ENCODE data around the gene ZRANB3. TPM values are rescaled to one million over a fixed set of nuclear protein-coding genes. Genes with fewer than 3 reads are reported as not detected.
"Not testable (repeated sequence)": the region's sequence is repeated elsewhere in the genome, so short reads cannot be mapped to it uniquely, and the experiment has no call there.

Gene ZRANB3
- total and polyA plus RNA-seq, 2 donors: 2.6 to 8.0 TPM

- DNase-seq (ENCODE audit: low read depth in 6 of 9, low spot score in 9 of 9): no peak
- Histone ChIP-seq H3K4me3 (ENCODE audit: low read length in 2 of 2) (no peak overlapping the region), H3K27ac (ENCODE audit: low read depth in 1 of 2, low read length in 1 of 2) (no peak overlapping the region), H3K4me1 (ENCODE audit: control insufficient read depth in 2 of 2, insufficient read depth in 2 of 2, low read length in 2 of 2) (no peaks in the 10 kb centered on the region), H3K27me3 (ENCODE audit: control insufficient read depth in 2 of 2, insufficient read depth in 1 of 2, low read length in 1 of 2) (no peaks in the 10 kb centered on the region), H3K9me3 (ENCODE audit: control insufficient read depth in 2 of 2, insufficient read depth in 1 of 2, low read length in 1 of 2) (no peaks in the 10 kb centered on the region), H3K36me3 (ENCODE audit: control insufficient read depth in 2 of 2, insufficient read depth in 2 of 2, low read length in 1 of 2) (peaks cover 0 to 6% of the 10 kb centered on the region in 2 donors)
- 98% methylated on average over 5 of the region's 5 CpGs for WGBS
Measured at GRCh38 chr2:135551356-135551755, 20.3 kb upstream of the ZRANB3 start.

DNA sequence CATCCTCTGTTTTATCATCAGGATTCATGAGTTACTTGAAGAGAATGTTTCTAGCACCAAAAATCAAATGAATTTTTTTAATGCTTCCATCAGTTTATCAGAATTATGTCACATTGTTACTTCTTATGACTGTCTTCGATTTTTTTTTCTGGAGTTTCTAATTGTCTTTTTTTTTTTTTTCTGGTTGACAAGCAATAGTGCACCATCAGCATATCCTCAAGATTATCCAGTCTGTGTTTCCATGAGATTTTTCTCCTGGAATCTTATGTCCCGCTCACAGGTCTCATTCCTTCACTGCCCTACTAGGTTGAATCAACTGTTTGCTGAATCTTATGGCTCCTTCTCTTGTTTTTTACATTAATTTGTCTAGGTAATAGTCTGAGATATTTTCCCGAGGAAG is 16.3 kb upstream of the ZRANB3 start:
- no peaks in the 10 kb centered on the region for H3K36me3 ChIP-seq (ENCODE audit: control insufficient read depth in 2 of 2, insufficient read depth in 2 of 2, low read length in 1 of 2)
- no peaks in the 10 kb centered on the region for H3K9me3 ChIP-seq (ENCODE audit: control insufficient read depth in 2 of 2, insufficient read depth in 1 of 2, low read length in 1 of 2)
- H3K27ac ChIP-seq (ENCODE audit: low read depth in 1 of 2, low read length in 1 of 2): no peak overlapping the region
- 100% methylated on average over 3 of the region's 3 CpGs for WGBS
- H3K4me1 ChIP-seq (ENCODE audit: control insufficient read depth in 2 of 2, insufficient read depth in 2 of 2, low read length in 2 of 2): no peaks in the 10 kb centered on the region
- H3K4me3 ChIP-seq (ENCODE audit: low read length in 2 of 2): no peak overlapping the region
- no peak for DNase-seq (ENCODE audit: low read depth in 6 of 9, low spot score in 9 of 9)
- H3K27me3 ChIP-seq (ENCODE audit: control insufficient read depth in 2 of 2, insufficient read depth in 1 of 2, low read length in 1 of 2): no peaks in the 10 kb centered on the region

DNA sequence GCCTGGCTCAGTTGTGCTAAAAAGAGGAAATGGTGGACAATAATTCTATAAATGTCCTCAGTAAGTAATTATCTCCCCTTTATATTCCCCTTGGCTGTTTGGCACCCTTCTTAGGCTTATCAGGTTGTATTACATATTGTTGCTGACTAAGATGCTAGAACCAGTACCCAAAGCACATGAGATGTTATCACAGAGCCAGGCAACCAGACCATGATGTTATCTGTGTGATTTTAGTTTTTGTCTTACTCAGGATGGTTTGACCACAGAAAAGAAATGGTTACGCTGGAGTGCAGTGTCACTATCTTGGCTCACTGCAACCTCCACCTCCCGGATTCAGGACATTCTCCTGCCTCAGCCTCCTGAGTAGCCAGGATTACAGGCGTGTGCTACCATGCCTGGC is 15.4 kb upstream of the ZRANB3 start:
- no peak for DNase-seq (ENCODE audit: low read depth in 6 of 9, low spot score in 9 of 9)
- H3K27ac ChIP-seq (ENCODE audit: low read depth in 1 of 2, low read length in 1 of 2): no peak overlapping the region
- 93% methylated on average over 3 of the region's 3 CpGs for WGBS
- H3K4me1 ChIP-seq (ENCODE audit: control insufficient read depth in 2 of 2, insufficient read depth in 2 of 2, low read length in 2 of 2): no peaks in the 10 kb centered on the region
- no peaks in the 10 kb centered on the region for H3K9me3 ChIP-seq (ENCODE audit: control insufficient read depth in 2 of 2, insufficient read depth in 1 of 2, low read length in 1 of 2)
- no peaks in the 10 kb centered on the region for H3K36me3 ChIP-seq (ENCODE audit: control insufficient read depth in 2 of 2, insufficient read depth in 2 of 2, low read length in 1 of 2)
- no peak overlapping the region for H3K4me3 ChIP-seq (ENCODE audit: low read length in 2 of 2)
- no peaks in the 10 kb centered on the region for H3K27me3 ChIP-seq (ENCODE audit: control insufficient read depth in 2 of 2, insufficient read depth in 1 of 2, low read length in 1 of 2)

GRCh38 chr2:135533545-135533944 is 2.5 kb upstream of the ZRANB3 start:
- H3K9me3 ChIP-seq (ENCODE audit: control insufficient read depth in 2 of 2, insufficient read depth in 1 of 2, low read length in 1 of 2); H3K36me3 ChIP-seq (ENCODE audit: control insufficient read depth in 2 of 2, insufficient read depth in 2 of 2, low read length in 1 of 2); H3K4me3 ChIP-seq (ENCODE audit: low read length in 2 of 2); DNase-seq (ENCODE audit: low read depth in 6 of 9, low spot score in 9 of 9); H3K27me3 ChIP-seq (ENCODE audit: control insufficient read depth in 2 of 2, insufficient read depth in 1 of 2, low read length in 1 of 2); H3K27ac ChIP-seq (ENCODE audit: low read depth in 1 of 2, low read length in 1 of 2): not testable (repeated sequence)
- WGBS: 98% methylated on average over 15 of the region's 15 CpGs
- peaks cover 9 to 18% of the 10 kb centered on the region in 2 donors for H3K4me1 ChIP-seq (ENCODE audit: control insufficient read depth in 2 of 2, insufficient read depth in 2 of 2, low read length in 2 of 2)

DNA sequence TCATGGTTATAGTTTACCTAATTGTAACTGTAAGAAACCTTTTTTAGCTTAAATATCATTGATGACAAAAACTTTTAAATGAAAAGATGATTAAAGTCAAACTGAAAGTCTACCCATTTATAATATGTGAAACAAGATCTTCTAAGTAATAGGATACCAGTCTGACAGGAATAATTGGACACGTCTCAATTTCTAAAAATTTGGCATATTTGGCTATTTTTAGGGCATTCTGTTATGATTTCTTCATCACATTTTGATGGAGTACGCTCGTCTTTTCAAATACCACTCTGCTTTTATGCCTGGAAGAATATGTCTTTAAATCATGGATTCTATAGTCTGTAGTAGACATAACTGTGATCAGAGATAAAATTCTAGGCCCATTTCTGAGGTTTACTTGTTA is 1.6 kb upstream of the ZRANB3 start:
- no peak overlapping the region for H3K27ac ChIP-seq (ENCODE audit: low read depth in 1 of 2, low read length in 1 of 2)
- DNase-seq (ENCODE audit: low read depth in 6 of 9, low spot score in 9 of 9): no peak
- H3K4me3 ChIP-seq (ENCODE audit: low read length in 2 of 2): peak overlapping the region; percentile 3 to 86

DNA sequence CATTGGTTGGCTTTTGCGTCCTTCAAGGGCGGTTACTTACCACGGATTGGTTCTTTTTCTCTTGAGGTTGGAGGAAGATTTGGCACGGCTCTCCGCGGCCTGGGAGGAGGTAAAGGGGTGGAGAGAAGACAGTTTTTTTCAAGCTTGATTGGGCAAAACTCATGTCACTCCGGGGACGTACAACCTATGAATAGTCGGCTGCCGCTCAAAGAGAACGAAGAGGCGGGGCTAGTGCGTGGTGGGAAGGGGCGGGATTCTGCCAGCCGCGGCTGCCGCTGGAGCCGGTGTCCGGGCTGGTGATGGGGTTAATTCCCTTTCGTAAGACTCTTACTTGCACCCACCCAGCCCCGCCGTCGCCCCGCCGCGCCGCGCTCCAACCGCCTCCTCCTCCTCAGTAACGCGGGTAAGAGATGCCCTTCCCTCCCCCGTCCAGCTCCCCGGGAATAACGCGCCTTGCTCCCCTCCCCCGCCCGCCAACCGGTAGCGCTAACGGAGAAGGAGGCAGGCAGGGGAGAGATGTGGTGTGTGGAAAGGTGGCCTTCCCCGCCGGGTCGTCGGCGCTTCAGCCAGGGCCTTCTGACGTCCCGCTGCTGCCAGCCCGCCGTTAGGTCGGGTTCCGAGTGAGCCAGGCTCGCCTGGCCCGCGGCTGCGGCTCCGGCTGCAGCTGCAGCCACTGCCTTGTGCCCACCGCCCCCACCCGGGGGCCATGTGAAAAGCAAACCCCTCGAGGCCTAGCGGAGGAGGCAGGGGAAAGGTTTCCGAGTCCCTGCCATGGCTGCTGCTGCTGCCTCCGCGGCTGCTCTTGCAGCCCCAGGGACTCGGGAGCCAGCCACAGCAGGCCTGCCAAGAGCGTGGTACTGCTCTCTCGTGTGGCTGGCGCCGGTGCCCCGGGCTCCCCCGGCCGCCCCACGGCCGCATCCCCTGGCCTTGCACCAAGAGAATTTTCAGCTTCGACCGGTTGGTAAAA is 496 bp upstream of the ZRANB3 start, which contains the start of gene R3HDM1:
R3HDM1 (plus strand) TSS at position 254 of the 967 bp plus-strand sequence. CDS start 73,362 bp downstream, outside the sequence.
- peaks cover 9 to 18% of the 10 kb centered on the region in 2 donors for H3K4me1 ChIP-seq (ENCODE audit: control insufficient read depth in 2 of 2, insufficient read depth in 2 of 2, low read length in 2 of 2)
- H3K27me3 ChIP-seq (ENCODE audit: control insufficient read depth in 2 of 2, insufficient read depth in 1 of 2, low read length in 1 of 2): no peaks in the 10 kb centered on the region
- H3K9me3 ChIP-seq (ENCODE audit: control insufficient read depth in 2 of 2, insufficient read depth in 1 of 2, low read length in 1 of 2): no peaks in the 10 kb centered on the region
- WGBS: under 1% methylated on average over 74 of the region's 75 CpGs
- DNase-seq (ENCODE audit: low read depth in 6 of 9, low spot score in 9 of 9): peak; percentile 98 to 100 (median 99)
- peak within 1 kb of the TSS; percentile 93 to 97 for H3K27ac ChIP-seq (ENCODE audit: low read depth in 1 of 2, low read length in 1 of 2)
- H3K36me3 ChIP-seq (ENCODE audit: control insufficient read depth in 2 of 2, insufficient read depth in 2 of 2, low read length in 1 of 2): no peaks in the 10 kb centered on the region
- H3K4me3 ChIP-seq (ENCODE audit: low read length in 2 of 2): peak within 1 kb of the TSS; percentile 68 to 86

More for the DNA sequence above, 1.6 kb upstream of the ZRANB3 start:
- Histone ChIP-seq H3K27me3 (ENCODE audit: control insufficient read depth in 2 of 2, insufficient read depth in 1 of 2, low read length in 1 of 2) (no peaks in the 10 kb centered on the region), H3K36me3 (ENCODE audit: control insufficient read depth in 2 of 2, insufficient read depth in 2 of 2, low read length in 1 of 2) (peaks cover 0 to 3% of the 10 kb centered on the region in 2 donors), H3K4me1 (ENCODE audit: control insufficient read depth in 2 of 2, insufficient read depth in 2 of 2, low read length in 2 of 2) (peaks cover 9 to 18% of the 10 kb centered on the region in 2 donors), H3K9me3 (ENCODE audit: control insufficient read depth in 2 of 2, insufficient read depth in 1 of 2, low read length in 1 of 2) (no peaks in the 10 kb centered on the region)
- 74% methylated on average over 3 of the region's 3 CpGs for WGBS

- no peak for DNase-seq (ENCODE audit: low read depth in 6 of 9, low spot score in 9 of 9)
- Histone ChIP-seq H3K4me1 (ENCODE audit: control insufficient read depth in 2 of 2, insufficient read depth in 2 of 2, low read length in 2 of 2) (peaks cover 4 to 12% of the 10 kb centered on the region in 2 donors), H3K27ac (ENCODE audit: low read depth in 1 of 2, low read length in 1 of 2) (no peak overlapping the region), H3K9me3 (ENCODE audit: control insufficient read depth in 2 of 2, insufficient read depth in 1 of 2, low read length in 1 of 2) (no peaks in the 10 kb centered on the region), H3K27me3 (ENCODE audit: control insufficient read depth in 2 of 2, insufficient read depth in 1 of 2, low read length in 1 of 2) (no peaks in the 10 kb centered on the region), H3K36me3 (ENCODE audit: control insufficient read depth in 2 of 2, insufficient read depth in 2 of 2, low read length in 1 of 2) (no peaks in the 10 kb centered on the region), H3K4me3 (ENCODE audit: low read length in 2 of 2) (no peak overlapping the region)
- 100% methylated on average over 3 of the region's 3 CpGs for WGBS
Measured at GRCh38 chr2:135528006-135528405, 3.0 kb downstream of the ZRANB3 start.

- H3K27ac ChIP-seq (ENCODE audit: low read depth in 1 of 2, low read length in 1 of 2): no peak overlapping the region
- H3K9me3 ChIP-seq (ENCODE audit: control insufficient read depth in 2 of 2, insufficient read depth in 1 of 2, low read length in 1 of 2): peaks cover 0 to 3% of the 10 kb centered on the region in 2 donors
- no peak overlapping the region for H3K4me3 ChIP-seq (ENCODE audit: low read length in 2 of 2)
- peaks cover 0 to 3% of the 10 kb centered on the region in 2 donors for H3K36me3 ChIP-seq (ENCODE audit: control insufficient read depth in 2 of 2, insufficient read depth in 2 of 2, low read length in 1 of 2)
- no peak for DNase-seq (ENCODE audit: low read depth in 6 of 9, low spot score in 9 of 9)
- no peaks in the 10 kb centered on the region for H3K27me3 ChIP-seq (ENCODE audit: control insufficient read depth in 2 of 2, insufficient read depth in 1 of 2, low read length in 1 of 2)
- WGBS: 100% methylated on average over 1 of the region's 1 CpG
- H3K4me1 ChIP-seq (ENCODE audit: control insufficient read depth in 2 of 2, insufficient read depth in 2 of 2, low read length in 2 of 2): peaks cover 0 to 11% of the 10 kb centered on the region in 2 donors
Measured at GRCh38 chr2:135525786-135526185, 5.2 kb downstream of the ZRANB3 start.

GRCh38 chr2:135512099-135512498 is 18.9 kb downstream of the ZRANB3 start:
- Histone ChIP-seq H3K9me3 (ENCODE audit: control insufficient read depth in 2 of 2, insufficient read depth in 1 of 2, low read length in 1 of 2) (no peaks in the 10 kb centered on the region), H3K27me3 (ENCODE audit: control insufficient read depth in 2 of 2, insufficient read depth in 1 of 2, low read length in 1 of 2) (no peaks in the 10 kb centered on the region), H3K4me3 (ENCODE audit: low read length in 2 of 2) (no peak overlapping the region), H3K4me1 (ENCODE audit: control insufficient read depth in 2 of 2, insufficient read depth in 2 of 2, low read length in 2 of 2) (no peaks in the 10 kb centered on the region), H3K27ac (ENCODE audit: low read depth in 1 of 2, low read length in 1 of 2) (no peak overlapping the region), H3K36me3 (ENCODE audit: control insufficient read depth in 2 of 2, insufficient read depth in 2 of 2, low read length in 1 of 2) (peaks cover 0 to 4% of the 10 kb centered on the region in 2 donors)
- DNase-seq (ENCODE audit: low read depth in 6 of 9, low spot score in 9 of 9): no peak
- over 99% methylated on average over 2 of the region's 2 CpGs for WGBS
